GM12892 (cell line): ENCODE results near the gene WDR59.

Experiments
- POLR2A ChIP-seq: IDR thresholded peaks from 2 replicates; pipeline ENCODE4 v1.6.1; 2011; ENCODE audit warnings: low read depth, low read length, control low read depth
- POLR2AphosphoS5 ChIP-seq: IDR thresholded peaks from 2 replicates; pipeline ENCODE4 v1.6.1; 2011; ENCODE audit warnings: low read depth, low read length, control low read depth
- TAF1 ChIP-seq: IDR thresholded peaks from 2 replicates; pipeline ENCODE4 v1.6.1; 2011; ENCODE audit warnings: low read depth, mild to moderate bottlenecking, control low read depth, low read length, borderline replicate concordance

GRCh38 chr16:74984194-74984528 is 762 bp downstream of the WDR59 start:
- TF ChIP-seq POLR2A = no peak
- no peak for TF ChIP-seq POLR2AphosphoS5
- TF ChIP-seq TAF1 = no peak
